Stimulated activated CD8-positive, alpha-beta memory T cell treated with anti-CD3 and anti-CD28 coated beads, Interleukin-2, amount 100 ng/mL, for 48 hours (primary cell): ENCODE data around the gene ASPRV1.
"Not testable (repeated sequence)": the region's sequence is repeated elsewhere in the genome, so short reads cannot be mapped to it uniquely, and the experiment has no call there.

ENCODE experiments used
- DNase-seq, 2 donors: peaks; one replicate each; pipeline ENCODE4 v3.0.0-alpha.2; 2020; ENCODE audit warnings: low read depth in 2 of 2

The ASPRV1 gene

DNA sequence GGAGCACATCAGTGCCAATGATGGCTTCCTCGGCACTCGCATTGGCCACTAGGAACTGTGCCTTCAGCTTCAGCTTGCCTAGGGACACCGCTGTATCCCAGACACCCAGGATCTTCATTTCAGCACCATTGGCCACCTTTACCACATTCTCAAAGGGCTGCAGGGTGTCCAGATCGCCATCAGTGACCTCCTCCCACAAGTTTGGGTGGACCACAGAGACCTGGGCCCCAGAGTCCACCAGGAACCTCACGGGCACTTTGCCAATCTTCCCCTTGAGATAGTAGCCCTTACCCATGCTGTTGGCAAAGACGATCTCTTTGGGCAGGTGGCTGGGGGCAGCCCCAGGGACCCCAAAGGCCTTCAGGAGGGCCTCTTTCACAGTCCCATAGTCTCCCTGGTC, 610 bp downstream of the ASPRV1 start:
- no peak for DNase-seq

GRCh38 chr2:69959425-69959824, 2.0 kb downstream of the ASPRV1 start:
- DNase-seq, result no peak

GRCh38 chr2:69958480-69958879, 3.0 kb downstream of the ASPRV1 start:
- DNase-seq, result no peak

DNA sequence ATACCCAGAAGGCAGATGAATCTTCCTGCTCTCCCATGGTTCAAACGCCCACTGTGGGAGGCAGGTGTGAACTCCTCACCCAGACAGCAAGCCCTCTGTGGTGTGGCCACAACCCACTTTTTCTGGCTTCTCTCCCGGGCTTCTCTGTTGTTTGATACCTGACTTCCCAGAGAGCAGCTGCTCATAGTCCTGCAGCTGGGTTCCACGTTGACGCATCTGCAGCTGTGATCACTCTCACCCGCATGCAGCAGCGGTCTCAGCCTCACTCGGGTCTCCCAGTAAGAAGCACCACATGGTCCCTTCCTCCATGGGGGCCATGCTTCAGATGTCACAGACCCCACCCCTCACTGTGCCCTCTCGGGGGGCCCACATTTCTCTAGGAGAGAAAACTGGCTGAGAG, 3.5 kb downstream of the ASPRV1 start:
- DNase-seq, result no peak

- DNase-seq, result no peak
Measured at GRCh38 chr2:69956475-69956979, 4.9 kb downstream of the ASPRV1 start.

DNA sequence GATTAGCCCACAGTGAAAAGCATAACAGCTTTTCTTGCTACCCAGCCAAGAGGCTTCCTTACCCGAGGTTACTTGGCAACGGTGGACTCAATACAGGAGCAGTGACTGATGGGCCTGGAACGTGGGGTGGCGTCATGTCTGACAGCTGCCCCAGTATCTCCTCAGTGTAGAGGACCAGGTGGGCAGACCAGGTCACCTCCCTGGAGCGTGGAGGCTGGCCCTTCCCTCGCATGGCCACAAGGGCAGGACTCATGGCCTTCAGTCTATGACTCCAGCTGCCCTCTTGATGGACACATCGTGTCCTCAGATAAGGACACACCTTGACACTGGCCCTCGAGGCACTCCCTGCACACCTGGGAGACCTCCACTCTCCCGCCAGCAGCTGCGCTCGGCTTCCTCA, 6.4 kb downstream of the ASPRV1 start:
- no peak for DNase-seq

- no peak for DNase-seq
Measured at GRCh38 chr2:69954084-69954483, 7.3 kb downstream of the ASPRV1 start.

DNA sequence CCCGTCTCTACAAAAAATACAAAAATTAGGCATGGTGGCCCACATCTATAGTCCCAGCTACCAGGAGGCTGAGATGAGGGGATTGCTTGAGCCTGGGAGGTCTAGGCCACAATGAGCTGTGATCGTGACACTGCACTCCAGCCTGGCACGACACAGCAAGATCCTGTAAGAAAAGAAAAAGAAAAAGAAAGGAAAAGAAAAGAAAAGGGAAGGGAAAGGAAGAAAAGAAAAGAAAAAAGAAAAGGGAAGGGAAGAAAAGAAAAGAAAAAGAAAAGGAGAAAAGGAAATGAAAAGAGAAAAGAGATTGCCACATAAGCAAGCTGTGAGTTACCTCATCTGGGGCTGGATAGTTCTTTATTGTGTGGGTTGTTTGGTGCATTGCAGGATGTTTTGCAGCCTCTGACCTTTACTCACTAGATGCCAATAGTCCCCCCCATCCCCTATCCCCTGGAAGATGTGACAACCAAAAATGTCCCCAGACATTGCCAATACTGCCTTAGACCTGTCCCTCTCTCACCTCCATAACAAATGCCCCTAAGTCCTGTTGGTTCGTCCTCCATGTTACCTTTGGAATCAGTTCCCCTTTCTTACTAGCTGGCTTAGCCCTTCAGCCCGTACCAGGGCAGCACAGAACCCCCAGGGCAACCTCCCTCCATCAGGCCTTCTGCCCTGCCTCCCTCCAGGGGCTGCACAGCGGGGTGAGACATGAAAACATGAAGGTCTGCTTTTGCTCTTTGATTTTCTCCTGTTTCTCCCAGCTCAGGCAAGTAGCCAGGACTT, 8.9 kb downstream of the ASPRV1 start:
- no peak for DNase-seq

GRCh38 chr2:69950671-69951070, 10.8 kb downstream of the ASPRV1 start:
- DNase-seq, result not testable (repeated sequence)

- no peak for DNase-seq
Measured at GRCh38 chr2:69950241-69950640, 11.2 kb downstream of the ASPRV1 start.

DNA sequence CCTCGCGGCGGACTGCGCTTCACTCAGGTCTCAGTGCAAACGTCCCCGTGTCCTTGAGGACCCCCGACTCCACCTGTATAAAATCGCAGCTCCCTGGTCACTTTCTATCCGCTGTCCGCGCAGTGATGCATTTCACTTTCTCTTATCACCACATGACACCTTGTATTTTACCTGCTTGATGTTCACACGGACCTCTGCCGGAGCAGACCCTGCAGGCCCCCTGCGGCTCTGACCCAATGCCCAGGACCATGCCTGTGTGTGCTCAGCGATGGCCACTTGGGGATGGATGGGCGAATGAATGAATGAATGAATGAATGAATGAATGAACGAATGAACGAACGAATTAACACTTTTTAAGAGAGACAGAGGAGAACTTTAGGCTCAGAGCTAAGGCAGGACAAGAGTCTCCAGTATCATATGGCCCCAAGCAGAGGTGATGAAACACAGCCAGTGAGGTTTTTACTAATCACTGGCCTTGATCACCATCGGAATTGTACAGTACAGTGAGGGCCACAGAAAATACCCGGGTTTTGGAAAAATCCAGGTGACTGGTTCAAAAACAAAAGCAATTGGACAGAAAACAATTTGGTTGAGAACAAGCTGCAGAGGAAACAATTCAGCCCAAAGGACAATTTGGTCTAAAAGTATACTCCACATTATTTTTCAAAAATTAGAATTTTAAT, 12.3 kb downstream of the ASPRV1 start:
- no peak for DNase-seq

DNA sequence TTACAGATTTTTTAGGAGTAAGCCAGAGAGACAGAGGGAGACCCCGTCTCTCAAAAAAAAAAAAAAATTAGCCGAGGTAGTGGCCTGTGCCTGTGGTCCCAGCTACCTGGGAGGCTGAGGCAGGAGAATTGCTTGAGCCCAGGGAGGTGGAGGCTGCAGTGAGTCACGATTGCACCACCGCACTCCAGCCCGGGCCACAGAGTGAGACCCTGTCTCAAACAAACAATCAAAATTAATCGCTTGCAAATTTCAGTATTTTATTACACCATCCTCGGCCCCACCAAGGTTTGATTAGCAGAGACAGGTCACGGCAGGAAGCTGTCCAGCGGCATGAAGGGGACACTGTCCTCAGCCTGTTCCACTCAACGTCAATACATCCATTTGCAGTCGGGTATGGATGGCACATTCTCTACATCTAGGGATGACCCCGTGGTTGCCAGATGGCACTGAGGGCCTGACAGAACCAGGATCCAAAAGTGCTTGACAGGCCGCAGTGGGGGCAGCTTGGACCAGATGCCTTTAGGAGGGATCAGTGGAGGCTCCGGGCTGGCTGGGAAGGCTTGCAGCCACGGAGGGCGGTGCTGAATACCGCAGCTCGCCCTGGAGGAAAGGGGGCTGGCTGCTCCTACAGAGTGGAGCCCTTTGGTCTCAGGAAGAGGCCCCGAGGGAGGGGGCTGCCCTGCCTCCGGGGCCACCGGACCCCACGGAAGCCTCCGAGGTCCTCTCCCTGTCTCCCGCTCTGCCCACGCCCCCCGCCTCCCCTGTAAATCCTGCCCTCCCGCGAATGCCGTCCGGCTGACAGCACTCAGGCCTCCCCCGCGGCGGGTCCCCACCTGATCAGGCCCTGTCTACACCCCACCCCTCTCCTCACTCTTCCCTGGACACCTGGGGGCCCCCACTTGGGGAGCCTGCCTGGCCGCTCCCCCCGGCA, 13.1 kb downstream of the ASPRV1 start:
- DNase-seq, result no peak

- DNase-seq, result no peak
Measured at GRCh38 chr2:69947325-69947931, 14.0 kb downstream of the ASPRV1 start.

DNA sequence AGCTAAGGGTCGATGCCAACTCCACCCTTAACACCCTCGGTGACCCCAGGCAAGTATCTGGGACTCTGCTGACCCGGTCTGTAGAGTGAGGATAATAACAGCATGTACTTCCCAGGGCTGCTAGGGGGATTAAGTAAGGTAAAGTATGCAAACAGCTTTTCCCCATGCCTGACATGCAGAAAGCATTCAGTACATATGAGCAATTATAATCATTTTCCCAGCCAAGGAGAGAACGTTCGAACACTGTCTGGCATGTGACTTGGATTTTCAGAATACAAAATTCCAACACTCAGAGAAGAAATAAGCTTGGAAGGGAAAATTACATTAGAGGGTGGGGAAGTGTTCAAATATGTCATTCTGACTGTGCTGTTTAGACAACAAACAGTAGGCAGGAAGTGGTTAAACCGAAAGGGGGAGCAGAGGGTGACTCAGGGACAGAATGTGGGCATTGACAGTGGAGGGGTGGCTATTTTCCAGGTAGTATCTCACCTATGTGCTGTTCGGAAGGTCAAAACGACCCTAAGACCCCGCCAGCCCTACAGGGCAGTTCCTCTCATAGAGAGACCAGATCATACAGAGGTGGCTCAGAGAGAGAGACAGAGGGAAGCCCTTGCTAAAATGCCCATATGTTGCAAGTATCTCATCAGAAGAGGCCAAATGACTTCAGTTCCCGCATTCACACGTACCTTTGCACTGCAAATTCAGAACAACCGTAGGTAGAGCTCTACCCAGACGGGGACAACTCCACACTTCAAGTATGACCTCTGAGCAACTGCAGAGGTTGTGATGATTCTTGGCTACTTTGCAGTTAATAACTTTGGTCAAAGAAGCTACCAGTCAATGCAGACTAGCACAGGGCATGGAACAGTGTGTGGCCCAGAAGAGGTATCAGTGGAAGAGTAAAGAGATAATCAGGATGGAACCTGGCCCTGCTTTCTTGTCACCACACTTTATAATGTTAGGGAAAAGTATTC, 14.8 kb downstream of the ASPRV1 start:
- peak; percentile 14 to 23 for DNase-seq

GRCh38 chr2:69945941-69946340, 15.5 kb downstream of the ASPRV1 start:
- no peak for DNase-seq

DNA sequence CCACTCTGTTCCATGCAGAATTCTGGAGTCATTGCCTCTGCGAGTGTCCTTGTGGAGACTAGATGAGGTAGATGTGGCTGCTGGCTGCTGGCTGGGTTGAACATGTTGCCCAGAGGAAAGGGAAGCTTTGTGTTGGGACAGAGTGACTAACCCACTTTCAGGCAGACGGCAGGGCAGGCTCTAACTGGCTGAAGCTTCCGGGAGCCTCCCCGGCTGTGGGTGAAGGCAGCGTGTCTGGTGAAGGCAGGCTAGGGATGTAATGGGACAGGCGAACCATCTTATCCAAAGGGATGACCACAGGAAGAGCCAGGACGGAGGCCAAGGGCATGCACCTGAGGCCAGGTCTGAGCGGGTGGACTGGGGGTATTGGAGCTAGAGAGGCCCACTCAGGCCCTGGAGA, 16.0 kb downstream of the ASPRV1 start:
- DNase-seq, result no peak

DNA sequence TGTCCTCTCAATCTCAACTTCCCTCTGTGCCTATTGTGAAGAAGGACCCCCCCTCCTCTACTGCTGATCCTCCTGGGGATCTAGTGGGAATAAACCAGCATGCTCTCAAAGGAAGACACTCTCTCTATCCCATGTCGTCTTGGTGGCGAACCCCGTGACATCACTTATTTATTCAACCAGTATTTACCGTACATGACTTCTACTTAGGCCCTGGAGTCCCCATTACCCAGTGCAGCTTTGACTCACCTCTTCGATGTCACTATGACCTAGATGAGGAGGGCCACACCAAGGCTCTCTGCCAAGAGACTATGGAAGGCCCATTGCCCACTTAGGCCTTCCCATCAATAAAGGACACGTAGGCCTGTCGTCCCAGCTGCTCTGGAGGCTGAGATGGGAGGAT, 16.7 kb downstream of the ASPRV1 start:
- DNase-seq, result no peak

GRCh38 chr2:69943843-69944525, 17.4 kb downstream of the ASPRV1 start:
- no peak for DNase-seq

DNA sequence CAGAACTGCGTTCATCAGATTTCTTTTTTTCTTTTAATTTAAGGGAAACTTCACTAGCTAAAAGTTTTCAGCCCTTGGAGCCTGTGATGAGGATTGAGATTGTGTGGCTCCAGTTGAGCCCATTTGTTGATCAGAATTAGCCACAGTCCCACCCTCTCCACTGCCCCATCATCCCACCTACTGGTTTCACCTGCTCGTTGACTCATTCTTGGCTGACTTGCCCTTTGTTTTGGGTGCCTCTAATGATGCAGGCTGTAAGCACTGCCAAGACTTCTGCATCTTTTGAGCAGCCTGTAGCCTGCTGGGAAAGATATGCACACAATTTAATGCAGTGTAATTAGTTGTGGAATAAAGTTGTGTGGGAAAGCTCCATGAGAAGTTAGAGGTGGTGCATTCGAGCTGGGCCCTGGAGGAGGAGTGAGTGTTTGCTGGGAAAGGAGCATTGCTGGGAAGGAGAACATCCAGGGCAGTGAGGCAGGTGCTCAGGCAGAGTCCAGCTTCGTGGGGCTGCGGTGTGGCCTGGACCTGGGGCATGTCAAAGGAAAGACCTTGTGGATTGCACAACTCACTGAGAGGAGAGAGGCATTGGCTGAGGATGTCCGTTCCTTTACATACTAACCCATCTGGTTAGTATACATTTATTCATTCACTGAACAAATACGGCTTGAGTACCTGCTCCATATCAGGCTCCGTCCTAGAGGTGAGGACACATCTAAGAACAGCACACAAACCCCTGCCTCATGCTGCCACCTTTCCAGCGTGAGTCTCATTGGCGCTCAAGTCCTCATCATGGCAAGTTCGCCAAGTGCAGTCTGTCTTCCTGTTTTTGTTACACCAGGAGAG, 18.2 kb downstream of the ASPRV1 start:
- no peak for DNase-seq
